Measurements from ENCODE around the gene DAAM2.

DNA sequence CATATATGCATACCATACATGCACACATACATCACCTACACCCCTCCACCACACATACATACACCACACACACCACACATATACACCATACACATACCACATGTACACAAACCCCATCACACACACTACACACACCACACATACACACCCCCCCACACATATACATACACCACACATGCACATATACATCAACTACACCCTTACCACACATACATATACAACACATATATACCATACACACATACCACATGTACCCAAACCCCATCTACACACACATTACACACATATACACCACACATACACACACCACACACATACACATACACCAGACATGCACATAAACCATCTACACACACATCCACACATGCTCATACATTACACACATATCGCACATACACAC is 52.7 kb downstream of the DAAM2 start:
- TF ChIP-seq, protein P1, sequence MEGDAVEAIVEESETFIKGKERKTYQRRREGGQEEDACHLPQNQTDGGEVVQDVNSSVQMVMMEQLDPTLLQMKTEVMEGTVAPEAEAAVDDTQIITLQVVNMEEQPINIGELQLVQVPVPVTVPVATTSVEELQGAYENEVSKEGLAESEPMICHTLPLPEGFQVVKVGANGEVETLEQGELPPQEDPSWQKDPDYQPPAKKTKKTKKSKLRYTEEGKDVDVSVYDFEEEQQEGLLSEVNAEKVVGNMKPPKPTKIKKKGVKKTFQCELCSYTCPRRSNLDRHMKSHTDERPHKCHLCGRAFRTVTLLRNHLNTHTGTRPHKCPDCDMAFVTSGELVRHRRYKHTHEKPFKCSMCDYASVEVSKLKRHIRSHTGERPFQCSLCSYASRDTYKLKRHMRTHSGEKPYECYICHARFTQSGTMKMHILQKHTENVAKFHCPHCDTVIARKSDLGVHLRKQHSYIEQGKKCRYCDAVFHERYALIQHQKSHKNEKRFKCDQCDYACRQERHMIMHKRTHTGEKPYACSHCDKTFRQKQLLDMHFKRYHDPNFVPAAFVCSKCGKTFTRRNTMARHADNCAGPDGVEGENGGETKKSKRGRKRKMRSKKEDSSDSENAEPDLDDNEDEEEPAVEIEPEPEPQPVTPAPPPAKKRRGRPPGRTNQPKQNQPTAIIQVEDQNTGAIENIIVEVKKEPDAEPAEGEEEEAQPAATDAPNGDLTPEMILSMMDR (conservative IDR thresholded peaks at IDR 0.05 in 1 of 2, IDR thresholded peaks at IDR 0.05 in 1 of 2; ENCODE audit: low read depth in 1 of 2, low read length in 2 of 2) = no peak
- no peak for TF ChIP-seq EZH2 (IDR thresholded peaks at IDR 0.05; ENCODE audit: low read length, missing control alignments)
